Liver (tissue), 9 donors: Measurements from ENCODE around the gene RGS17. TPM values are rescaled to one million over a fixed set of nuclear protein-coding genes. Genes with fewer than 3 reads are reported as not detected.
"Not testable (repeated sequence)": the region's sequence is repeated elsewhere in the genome, so short reads cannot be mapped to it uniquely, and the experiment has no call there.

ENCODE experiments used
- DNase-seq: peaks from one replicate; pipeline ENCODE4 v3.0.0-alpha.2; 2017; ENCODE audit warnings: low spot score
- H3K27ac ChIP-seq, 2 donors: one replicate each; pipeline ENCODE4 v1.7.0; 2013; ENCODE audit warnings: inconsistent platforms in 2 of 2, low read length in 2 of 2, control low read depth in 1 of 2, low read depth in 1 of 2, mild to moderate bottlenecking in 1 of 2
- H3K27me3 ChIP-seq, 4 donors: one replicate each; pipeline versions ENCODE4 v1.6.1 to v1.7.0; 2013; ENCODE audit warnings: low read length in 3 of 4, inconsistent platforms in 1 of 4, mild to moderate bottlenecking in 1 of 4, moderate library complexity in 1 of 4; ENCODE audit not compliant: control insufficient read depth in 4 of 4, insufficient read depth in 4 of 4
- H3K36me3 ChIP-seq, 4 donors: one replicate each; pipeline versions ENCODE4 v1.6.1 to v1.7.0; 2013; ENCODE audit warnings: low read length in 3 of 4, mild to moderate bottlenecking in 3 of 4, low read depth in 1 of 4, moderate library complexity in 1 of 4; ENCODE audit not compliant: control insufficient read depth in 4 of 4, insufficient read depth in 3 of 4
- H3K4me1 ChIP-seq, 4 donors: one replicate each; pipeline versions ENCODE4 v1.6.1 to v1.7.0; 2013; ENCODE audit warnings: low read length in 3 of 4, mild to moderate bottlenecking in 3 of 4, moderate library complexity in 1 of 4; ENCODE audit not compliant: control insufficient read depth in 4 of 4, insufficient read depth in 4 of 4
- H3K4me3 ChIP-seq, 3 donors: one replicate each; pipeline versions ENCODE4 v1.6.1 to v1.7.0; 2013; ENCODE audit warnings: low read length in 3 of 3, control low read depth in 1 of 3, low read depth in 1 of 3, mild to moderate bottlenecking in 1 of 3
- H3K9ac ChIP-seq, 2 donors: one replicate each; pipeline ENCODE4 v1.7.0; 2013; ENCODE audit warnings: low read length in 2 of 2, mild to moderate bottlenecking in 2 of 2, moderate library complexity in 2 of 2, control low read depth in 1 of 2, low read depth in 1 of 2
- H3K9me3 ChIP-seq, 4 donors: one replicate each; pipeline versions ENCODE4 v1.6.1 to v1.7.0; 2013; ENCODE audit warnings: low read length in 3 of 4; ENCODE audit not compliant: control insufficient read depth in 4 of 4
- ATF3 ChIP-seq: IDR thresholded peaks from 2 replicates; pipeline ENCODE4 v1.6.1; 2016; ENCODE audit warnings: antibody characterized with exemption
- EGR1 ChIP-seq, 2 donors: IDR thresholded peaks; 2 replicates each; pipeline ENCODE4 v1.6.1; 2016 to 2018; ENCODE audit warnings: antibody characterized with exemption in 2 of 2, low read depth in 2 of 2
- FOXA2 ChIP-seq: IDR thresholded peaks from 2 replicates; pipeline ENCODE4 v1.6.1; 2016; ENCODE audit warnings: antibody characterized with exemption
- GABPA ChIP-seq, 2 donors: IDR thresholded peaks in 1 of 2; conservative IDR thresholded peaks in 1 of 2; 2 replicates each; pipeline ENCODE4 v1.6.1; 2016; ENCODE audit warnings: antibody characterized with exemption in 2 of 2, mild to moderate bottlenecking in 1 of 2, moderate library complexity in 1 of 2
- HNF4A ChIP-seq, 2 donors: conservative IDR thresholded peaks; 2 replicates each; pipeline ENCODE4 v1.6.1; 2016; ENCODE audit warnings: antibody characterized with exemption in 2 of 2, mild to moderate bottlenecking in 2 of 2
- HNF4G ChIP-seq: IDR thresholded peaks from 2 replicates; pipeline ENCODE4 v1.6.1; 2016; ENCODE audit warnings: antibody characterized with exemption
- JUND ChIP-seq, 2 donors: IDR thresholded peaks; 2 replicates each; pipeline ENCODE4 v1.6.1; 2016; ENCODE audit warnings: antibody characterized with exemption in 2 of 2
- MAX ChIP-seq: IDR thresholded peaks from 2 replicates; pipeline ENCODE4 v1.6.1; 2016; ENCODE audit warnings: antibody characterized with exemption
- NR2F2 ChIP-seq: IDR thresholded peaks from 2 replicates; pipeline ENCODE4 v1.6.1; 2016; ENCODE audit warnings: antibody characterized with exemption
- RAD21 ChIP-seq, 2 donors: IDR thresholded peaks; 2 replicates each; pipeline ENCODE4 v1.6.1; 2016; ENCODE audit warnings: antibody characterized with exemption in 2 of 2, mild to moderate bottlenecking in 2 of 2
- REST ChIP-seq: IDR thresholded peaks from 2 replicates; pipeline ENCODE4 v1.6.1; 2016; ENCODE audit warnings: antibody characterized with exemption, mild to moderate bottlenecking
- RXRA ChIP-seq, 2 donors: IDR thresholded peaks; 2 replicates each; pipeline ENCODE4 v1.6.1; 2017 to 2018; ENCODE audit warnings: antibody characterized with exemption in 2 of 2, mild to moderate bottlenecking in 1 of 2
- SP1 ChIP-seq: IDR thresholded peaks from 2 replicates; pipeline ENCODE4 v1.6.1; 2018; ENCODE audit warnings: antibody characterized with exemption, mild to moderate bottlenecking
- TAF1 ChIP-seq: conservative IDR thresholded peaks from 2 replicates; pipeline ENCODE4 v1.6.1; 2016; ENCODE audit warnings: antibody characterized with exemption, mild to moderate bottlenecking
- YY1 ChIP-seq: IDR thresholded peaks from 2 replicates; pipeline ENCODE4 v1.6.1; 2016; ENCODE audit warnings: antibody characterized with exemption, mild to moderate bottlenecking
- ZBTB33 ChIP-seq: IDR thresholded peaks from 2 replicates; pipeline ENCODE4 v1.6.1; 2016; ENCODE audit warnings: antibody characterized with exemption
- WGBS: extraction: QIAGEN DNeasy Blood & Tissue Kit; methylation state at CpG from one replicate; pipeline ENCODE4 v1.1.7; 2013; 5-methylcytosine and 5-hydroxymethylcytosine counted together
- polyA plus RNA-seq, 2 donors: library from polyadenylated mRNA; stranded (reverse) in 1 of 2; unstranded in 1 of 2; fragments of 200-250 nt in 1 of 2; fragments of >200 nt in 1 of 2; fragmentation: Nextera tagmentation in 1 of 2; extraction: Ambion mirVana in 1 of 2; gene quantifications; one replicate each; pipeline versions ENCODE4 v1.2.1 to v1.2.3, GENCODE V29; 2013 to 2015
- total RNA-seq, 2 donors: library from RNA; depleted of rRNA; stranded (reverse); fragments of >200 nt; gene quantifications; one replicate each; pipeline ENCODE4 v1.2.3, GENCODE V29; 2014
- donor health status: healthy.
- donor health status: healthy.
- donor health status: healthy.
- donor health status: healthy.
- donor health status: healthy.

The RGS17 gene
- total and polyA plus RNA-seq, 4 donors, result under 0.01 to 0.09 (median 0.03) TPM

- H3K9me3 ChIP-seq, H3K4me3 ChIP-seq, DNase-seq, H3K27ac ChIP-seq, H3K9ac ChIP-seq, H3K27me3 ChIP-seq, H3K36me3 ChIP-seq: not testable (repeated sequence)
- 94% methylated on average over 11 of the region's 11 CpGs for WGBS
- H3K4me1 ChIP-seq, result peaks cover 8 to 18% (median 13%) of the 10 kb centered on the region in 4 donors
Observed at GRCh38 chr6:152985300-152985699, 145.8 kb downstream of the RGS17 start.

GRCh38 chr6:152984513-152984872, 146.6 kb downstream of the RGS17 start:
- no peaks in the 10 kb centered on the region for H3K36me3 ChIP-seq
- DNase-seq, result no peak
- H3K27me3 ChIP-seq, result no peaks in the 10 kb centered on the region
- H3K9me3 ChIP-seq, result no peaks in the 10 kb centered on the region
- peaks cover 8 to 18% (median 13%) of the 10 kb centered on the region in 4 donors for H3K4me1 ChIP-seq
- peak overlapping the region; percentile 86 to 98 for H3K27ac ChIP-seq
- peak overlapping the region in 1 of 2 donors; percentile 73 for H3K9ac ChIP-seq
- WGBS, result 18% methylated on average over 7 of the region's 7 CpGs
- TF ChIP-seq RAD21 (IDR thresholded peaks at IDR 0.05), result no peak
- no peak for TF ChIP-seq NR2F2
- no peak for TF ChIP-seq ZBTB33
- no peak for TF ChIP-seq FOXA2
- TF ChIP-seq JUND (IDR thresholded peaks at IDR 0.05), result no peak
- TF ChIP-seq MAX, result no peak
- TF ChIP-seq TAF1, result no peak
- TF ChIP-seq YY1, result no peak
- TF ChIP-seq HNF4A (conservative IDR thresholded peaks at IDR 0.05), result no peak
- TF ChIP-seq GABPA (IDR thresholded peaks at IDR 0.05 in 1 of 2, conservative IDR thresholded peaks at IDR 0.05 in 1 of 2), result no peak
- peak overlapping the region; percentile 19 to 89 (median 53) for H3K4me3 ChIP-seq

- under 1% methylated on average over 38 of the region's 38 CpGs for WGBS
- H3K9ac ChIP-seq, result peak overlapping the region; percentile 87 to 97
- peak; percentile 69 for DNase-seq
- TF ChIP-seq RXRA (IDR thresholded peaks at IDR 0.05), result no peak
- TF ChIP-seq ATF3, result no peak
- no peak for TF ChIP-seq YY1
- TF ChIP-seq REST, result peak; percentile 26
- no peak for TF ChIP-seq RAD21 (IDR thresholded peaks at IDR 0.05)
- peak in 1 of 2 donors; percentile 58 for TF ChIP-seq JUND (IDR thresholded peaks at IDR 0.05)
- no peak for TF ChIP-seq SP1
- TF ChIP-seq HNF4G, result no peak
- TF ChIP-seq ZBTB33, result no peak
- TF ChIP-seq EGR1 (IDR thresholded peaks at IDR 0.05; ENCODE audit: low read depth in 2 of 2), result no peak
- peak in 1 of 2 donors; percentile 38 for TF ChIP-seq GABPA (IDR thresholded peaks at IDR 0.05 in 1 of 2, conservative IDR thresholded peaks at IDR 0.05 in 1 of 2)
- no peak for TF ChIP-seq MAX
Observed at GRCh38 chr6:152983637-152984512, 147.2 kb downstream of the RGS17 start.

More at GRCh38 chr6:152983637-152984512, 147.2 kb downstream of the RGS17 start:
- H3K9me3 ChIP-seq, result no peaks in the 10 kb centered on the region
- H3K36me3 ChIP-seq, result no peaks in the 10 kb centered on the region
- peak overlapping the region; percentile 86 to 98 for H3K27ac ChIP-seq
- peak overlapping the region; percentile 53 to 99 (median 89) for H3K4me3 ChIP-seq
- H3K27me3 ChIP-seq, result no peaks in the 10 kb centered on the region
- peaks cover 8 to 18% (median 13%) of the 10 kb centered on the region in 4 donors for H3K4me1 ChIP-seq
